NCI-H2029 treated with DMSO at 0.1 percent for 48 hours (cell line): Measurements from ENCODE around the gene FAM227B.

ENCODE experiments used
- DNase-seq: peaks from one replicate; lab custom pipeline; 2025; lab: John Stamatoyannopoulos, UW

Gene FAM227B

DNA sequence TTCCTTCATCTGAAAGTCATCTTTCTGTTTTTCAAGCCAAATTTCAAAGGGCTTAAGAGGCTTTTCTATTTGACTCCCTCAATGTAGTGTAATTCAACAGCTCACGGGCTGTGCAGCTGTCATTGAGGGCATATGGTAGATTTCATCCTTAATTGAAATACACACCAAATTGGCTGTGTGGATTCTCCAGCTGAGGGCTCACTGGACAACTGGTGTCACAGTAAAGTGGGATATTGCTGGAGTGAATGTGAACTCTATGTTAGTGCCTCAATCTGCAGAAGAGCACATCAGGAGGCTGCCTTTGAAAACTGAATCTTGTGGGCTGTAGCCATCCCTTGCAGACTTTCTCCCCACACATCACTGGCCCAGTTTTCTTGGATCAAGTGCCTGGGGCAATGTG, 330.4 kb downstream of the FAM227B start:
- no peak for DNase-seq

DNA sequence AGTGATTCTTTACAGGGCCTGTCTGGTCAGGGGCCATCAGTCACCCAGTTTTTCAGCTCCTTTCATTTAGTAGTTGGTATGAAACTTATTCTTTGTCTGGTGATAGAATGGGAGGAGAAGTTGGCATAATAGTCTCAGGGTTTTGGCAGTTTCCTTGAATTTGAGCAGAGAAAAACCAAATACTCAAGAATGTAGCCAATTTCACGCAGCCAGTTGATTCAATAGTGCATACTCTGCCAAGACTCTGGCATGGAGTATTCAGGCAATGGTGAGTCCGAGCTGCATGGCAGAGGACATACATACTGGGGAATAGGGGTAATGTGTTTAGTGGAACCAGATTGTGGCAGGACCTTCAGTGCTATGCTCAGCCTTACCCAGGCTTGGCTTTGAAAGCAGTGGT, 332.2 kb downstream of the FAM227B start:
- no peak for DNase-seq

DNA sequence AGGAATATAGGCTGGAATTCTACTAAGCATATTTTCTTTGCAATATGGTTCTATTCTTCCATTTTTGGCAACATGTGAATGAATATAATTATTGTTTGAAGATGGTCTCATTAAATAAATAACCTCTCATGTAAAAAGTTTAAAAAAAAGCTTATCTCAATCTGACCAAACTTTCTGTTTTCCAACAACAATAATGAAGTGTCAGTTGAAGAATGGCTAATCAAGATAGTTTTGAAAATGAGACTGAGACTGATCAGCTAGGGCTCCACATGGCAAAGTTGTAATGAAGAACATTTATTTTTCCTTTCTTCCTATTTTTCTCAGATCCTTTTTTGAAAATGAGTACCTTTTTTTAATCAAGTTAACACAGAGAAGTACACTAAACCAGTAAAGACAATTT, 333.1 kb downstream of the FAM227B start:
- DNase-seq: no peak

DNA sequence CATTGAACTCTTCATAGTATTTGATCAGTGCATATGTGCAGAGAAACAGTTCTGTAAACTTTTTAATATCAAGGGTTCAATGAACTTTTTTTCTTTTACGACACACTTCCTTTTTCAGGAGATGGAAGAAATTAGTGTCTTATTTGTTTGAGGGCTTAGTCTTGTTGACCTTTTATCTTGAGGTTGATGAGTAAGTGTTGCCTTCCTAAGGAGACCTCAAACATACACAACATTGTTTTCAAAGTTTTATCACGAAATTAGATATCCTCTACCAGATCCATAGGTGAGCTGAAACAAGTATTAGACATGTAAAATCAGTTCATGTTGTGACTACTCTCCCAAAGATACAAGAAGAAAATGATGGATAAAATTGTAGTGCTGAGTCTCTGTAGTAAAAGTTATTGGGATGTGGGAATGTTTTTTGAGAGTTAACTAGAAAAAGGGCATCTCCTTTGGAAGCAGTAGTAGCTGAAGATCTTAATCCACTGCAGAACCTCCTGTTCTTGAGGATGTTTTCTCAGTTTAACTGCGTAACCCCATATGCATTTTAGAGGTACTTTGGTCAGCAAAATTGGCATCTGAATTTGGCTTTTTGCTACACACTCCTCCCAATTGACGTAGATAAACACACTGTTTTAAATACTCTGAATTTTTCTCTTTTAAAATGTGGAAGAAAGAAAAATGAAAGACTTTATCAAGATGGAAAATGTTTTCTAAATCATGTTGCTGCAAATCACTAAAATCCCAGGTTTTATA, 333.8 kb downstream of the FAM227B start:
- DNase-seq: no peak

- DNase-seq: no peak
Observed at GRCh38 chr15:49282366-49282765, 338.3 kb downstream of the FAM227B start.

GRCh38 chr15:49279521-49280456, 340.8 kb downstream of the FAM227B start:
- DNase-seq: no peak

GRCh38 chr15:49278751-49279150, 341.9 kb downstream of the FAM227B start:
- DNase-seq: no peak
